Testis (tissue), 3 donors: ENCODE data around the gene ELFN1. TPM values are rescaled to one million over a fixed set of nuclear protein-coding genes. Genes with fewer than 3 reads are reported as not detected.

Source experiments
- DNase-seq: peaks from one replicate; pipeline ENCODE4 v3.0.0-alpha.2; 2019
- H3K27ac ChIP-seq, 2 donors: fragments of 200-600 bp; sonication (generic); one replicate each; pipeline ENCODE4 v1.5.1; 2019
- H3K27me3 ChIP-seq: fragments of 200-600 bp; sonication (generic); one replicate; pipeline ENCODE4 v1.5.1; 2019
- H3K36me3 ChIP-seq: fragments of 200-600 bp; sonication (generic); one replicate; pipeline ENCODE4 v1.5.1; 2017; ENCODE audit warnings: low read depth; ENCODE audit errors: missing control alignments
- H3K4me1 ChIP-seq: fragments of 200-600 bp; sonication (generic); one replicate; pipeline ENCODE4 v1.5.1; 2019
- H3K4me3 ChIP-seq, 2 donors: fragments of 200-600 bp; sonication (generic); one replicate each; pipeline ENCODE4 v1.5.1; 2017 to 2019
- H3K9me3 ChIP-seq: fragments of 200-600 bp; sonication (generic); one replicate; pipeline ENCODE4 v1.5.1; 2017
- CTCF ChIP-seq, 3 experiments: fragments of 450-650 bp in 2 of 3; fragments of 200-600 bp in 1 of 3; sonication (generic) in 1 of 3; IDR thresholded peaks; one replicate each; pipeline ENCODE4 v1.5.1; 2016 to 2019; ENCODE audit warnings: antibody characterized with exemption in 3 of 3, mild to moderate bottlenecking in 2 of 3, moderate library complexity in 1 of 3
- POLR2A ChIP-seq: fragments of 450-650 bp; IDR thresholded peaks from one replicate; pipeline ENCODE4 v1.6.1; 2017; ENCODE audit warnings: antibody characterized with exemption, mild to moderate bottlenecking, moderate library complexity
- WGBS, 2 donors: methylation state at CpG; one replicate each; pipeline ENCODE4 v1.1.5; 2018; 5-methylcytosine and 5-hydroxymethylcytosine counted together
- intact Hi-C: fragments of 100-400 bp; cut with DNase I; formaldehyde crosslinking; loops from one replicate; pipeline ENCODE4 v1.15.1; 2023; ENCODE audit warnings: low total_unique reads
- polyA plus RNA-seq: library from polyadenylated mRNA; stranded (reverse); fragments of 350-450 nt; fragmentation: Illumina TruSeq; extraction: RNeasy Lipid Tissue Mini Kit (QIAGEN cat#74804); gene quantifications from one replicate; pipeline ENCODE4 v1.2.3, GENCODE V29; 2014; ENCODE audit warnings: low read depth, low replicate concordance; ENCODE audit not compliant: insufficient read depth
- total RNA-seq, 2 donors: library from RNA; depleted of rRNA; stranded (reverse); fragments of >200 nt; gene quantifications; one replicate each; pipeline ENCODE4 v1.2.3, GENCODE V29; 2016

ELFN1 gene
- total and polyA plus RNA-seq, 3 donors from 2014 or later = 2.3 to 3.2 (median 2.8) TPM

DNA sequence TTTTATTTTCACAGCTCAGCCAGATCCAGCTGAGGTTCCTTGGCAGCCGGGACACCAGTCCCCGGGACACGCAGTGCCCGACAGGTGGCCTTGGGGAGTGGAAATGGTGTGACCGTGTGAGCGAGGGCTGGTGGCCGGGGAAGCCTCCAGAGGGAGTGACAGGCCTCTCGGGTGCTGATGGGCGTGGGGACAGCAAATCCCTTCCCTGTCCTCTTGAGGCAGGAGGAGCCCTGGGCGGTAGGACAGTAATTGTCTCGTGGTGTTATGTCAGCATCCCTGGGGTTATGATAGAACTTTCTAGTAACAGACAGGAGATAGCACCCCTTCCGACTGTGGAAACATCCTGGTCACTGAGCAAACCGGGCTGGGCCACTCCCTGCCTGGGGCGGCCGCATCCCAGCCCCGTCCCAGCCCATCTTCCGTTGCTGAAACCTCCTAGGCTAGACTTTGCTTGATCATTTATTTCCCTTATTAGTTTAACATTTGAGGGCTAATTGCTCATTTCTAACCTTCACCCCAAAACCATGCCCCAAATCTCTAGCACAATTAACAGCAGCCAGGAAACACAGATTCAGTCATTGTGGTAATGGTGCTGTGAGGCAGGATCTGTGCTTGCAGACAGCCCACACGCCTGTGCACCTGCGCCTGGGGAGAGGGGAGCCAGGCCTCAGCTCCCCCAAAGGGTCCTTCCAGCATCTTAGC, 63.3 kb downstream of the ELFN1 start:
- H3K4me1 ChIP-seq = no peaks in the 10 kb centered on the region
- 84 to 86% methylated on average over 14 to 19 of the region's 19 CpGs for WGBS, 2 donors

DNA sequence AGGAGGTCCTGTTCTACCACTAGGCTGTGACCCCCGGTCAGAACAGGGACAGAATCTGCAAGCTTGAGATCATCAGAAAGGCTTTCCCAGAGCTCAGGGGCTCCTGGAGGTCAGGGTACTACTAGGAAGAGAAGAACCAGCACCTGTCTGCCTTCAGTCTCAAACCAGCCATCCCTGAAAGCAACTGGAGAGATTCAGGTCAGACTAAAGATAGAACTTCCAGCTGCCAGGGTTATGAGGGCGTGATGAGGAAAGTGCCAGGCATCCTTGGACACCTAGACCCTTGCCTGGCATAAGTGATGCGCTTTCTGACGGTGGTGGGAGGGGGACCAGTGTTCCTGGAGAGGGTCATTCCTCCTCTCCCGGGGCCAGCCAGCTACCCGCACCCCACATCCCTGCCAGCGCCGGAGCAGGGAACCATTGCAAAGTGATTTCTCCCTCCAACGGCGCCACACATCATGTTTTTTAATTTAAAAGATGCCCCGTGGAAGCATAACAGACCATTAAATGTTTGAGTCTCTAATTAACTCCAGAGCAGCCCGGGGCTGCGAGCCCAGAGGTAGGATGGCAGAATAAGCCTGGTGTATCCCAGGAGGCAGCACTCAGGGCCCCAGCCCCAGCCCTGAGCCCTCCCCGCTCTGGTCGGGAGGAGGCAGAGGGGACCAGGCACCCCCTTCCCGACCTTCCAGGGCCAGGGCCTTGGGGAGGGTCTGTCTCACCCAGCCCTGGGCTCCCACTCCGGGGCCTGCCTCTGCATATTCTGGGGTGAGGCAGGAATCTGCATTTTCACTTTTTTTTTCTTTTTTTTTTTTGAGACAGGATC, 64.0 kb downstream of the ELFN1 start:
- Histone ChIP-seq H3K36me3 (no peaks in the 10 kb centered on the region), H3K4me3 (no peak overlapping the region), H3K4me1 (no peaks in the 10 kb centered on the region), H3K27me3 (no peaks in the 10 kb centered on the region), H3K9me3 (no peaks in the 10 kb centered on the region), H3K27ac (no peak overlapping the region)
- DNase-seq = no peak
- no peak for TF ChIP-seq POLR2A
- TF ChIP-seq CTCF (IDR thresholded peaks at IDR 0.05) = no peak
- WGBS, 2 donors = 82 to 90% methylated on average over 12 to 17 of the region's 17 CpGs
- intact Hi-C loops = no loop called here

More for the DNA sequence above, 63.3 kb downstream of the ELFN1 start:
- Histone ChIP-seq H3K9me3 (no peaks in the 10 kb centered on the region), H3K27ac (no peak overlapping the region), H3K27me3 (no peaks in the 10 kb centered on the region), H3K4me3 (no peak overlapping the region), H3K36me3 (no peaks in the 10 kb centered on the region)
- no peak for TF ChIP-seq POLR2A
- TF ChIP-seq CTCF (IDR thresholded peaks at IDR 0.05) = no peak
- DNase-seq = no peak
- intact Hi-C loops = no loop called here

DNA sequence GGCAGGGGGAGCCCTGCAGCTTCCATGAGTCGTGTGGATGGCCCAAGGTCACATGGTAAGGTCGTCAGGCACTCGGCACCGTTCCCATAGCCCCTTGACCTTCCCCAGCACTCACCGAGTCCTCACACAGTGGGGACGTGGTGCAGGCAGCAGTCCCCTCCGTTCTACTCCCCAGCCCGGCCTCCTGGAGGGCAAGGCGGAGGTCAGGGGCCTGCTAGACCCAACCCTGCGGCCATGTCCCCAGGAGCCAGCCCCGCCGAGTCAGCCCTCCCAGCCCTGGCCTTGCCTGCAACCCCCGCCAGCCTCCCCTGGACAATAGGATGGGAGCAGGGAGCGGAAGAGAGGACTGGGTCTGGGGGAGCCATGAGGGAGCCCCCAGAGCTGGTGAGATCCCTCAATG, 65.2 kb downstream of the ELFN1 start:
- no peaks in the 10 kb centered on the region for H3K9me3 ChIP-seq
- no peaks in the 10 kb centered on the region for H3K36me3 ChIP-seq
- no peak for DNase-seq
- 71 to 74% methylated on average over 8 to 14 of the region's 14 CpGs for WGBS, 2 donors
- no peaks in the 10 kb centered on the region for H3K4me1 ChIP-seq
- TF ChIP-seq POLR2A = no peak
- TF ChIP-seq CTCF (IDR thresholded peaks at IDR 0.05) = no peak
- intact Hi-C loops = no loop called here
- no peaks in the 10 kb centered on the region for H3K27me3 ChIP-seq
- no peak overlapping the region for H3K27ac ChIP-seq
- no peak overlapping the region for H3K4me3 ChIP-seq

- 80 to 81% methylated on average over 19 to 29 of the region's 29 CpGs for WGBS, 2 donors
- intact Hi-C loops = no loop called here
- Histone ChIP-seq H3K9me3 (no peaks in the 10 kb centered on the region), H3K36me3 (no peaks in the 10 kb centered on the region), H3K4me1 (no peaks in the 10 kb centered on the region), H3K27ac (no peak overlapping the region), H3K27me3 (no peaks in the 10 kb centered on the region), H3K4me3 (no peak overlapping the region)
- no peak for TF ChIP-seq CTCF (IDR thresholded peaks at IDR 0.05)
- TF ChIP-seq POLR2A = no peak
- DNase-seq = no peak
Measured at GRCh38 chr7:1735806-1736483, 65.9 kb downstream of the ELFN1 start.
